Panc1 (cell line): ENCODE results near the gene SEC31A. TPM values are rescaled to one million over a fixed set of nuclear protein-coding genes. Genes with fewer than 3 reads are reported as not detected.
A peak's percentile ranks its signal among the peaks of the same experiment; 100 is the strongest.

Experiments
- ATAC-seq: fragments of 200-7000 bp; cut with Tn5 transposase; 2 replicates; pipeline ENCODE4 v1.9.1; 2020; ENCODE audit warnings: mild to moderate bottlenecking, moderate library complexity
- BruUV-seq: library from RNA; stranded (reverse); fragments of 400-500 nt; replicated peaks from 2 replicates; lab custom pipeline; 2021; lab: Mats Ljungman, UMichigan
- CTCF ChIA-PET: fragments of 300-600 bp; sonication (Branson Sonifier 250); formaldehyde crosslinking; loops from one replicate; lab custom pipeline; 2022; ENCODE audit warnings: antibody characterized with exemption; lab: Charles Lee
- POLR2A ChIA-PET: fragments of 300-600 bp; sonication (Branson Sonifier 250); formaldehyde crosslinking; loops from one replicate; lab custom pipeline; 2022; ENCODE audit warnings: antibody characterized with exemption; lab: Charles Lee
- DNase-seq: peaks from one replicate; pipeline ENCODE4 v3.0.0-alpha.2; 2010; ENCODE audit warnings: low read depth, low spot score
- H3K27ac ChIP-seq: 2 replicates; pipeline ENCODE4 v1.5.1; 2011; ENCODE audit warnings: mild to moderate bottlenecking, low read length, inconsistent platforms
- H3K27me3 ChIP-seq: fragments of 200-500 bp; sonication (Bioruptor generic); 2 replicates; pipeline ENCODE4 v1.6.0; 2014; ENCODE audit warnings: low read length, inconsistent platforms; ENCODE audit not compliant: control insufficient read depth, insufficient read depth
- H3K36me3 ChIP-seq: fragments of 200-500 bp; sonication (Bioruptor generic); 2 replicates; pipeline ENCODE4 v1.5.1; 2014; ENCODE audit warnings: inconsistent platforms, mild to moderate bottlenecking, low read length, moderate library complexity; ENCODE audit not compliant: control insufficient read depth, insufficient read depth
- H3K4me1 ChIP-seq: 2 replicates; pipeline ENCODE4 v1.5.1; 2011; ENCODE audit warnings: inconsistent platforms, mild to moderate bottlenecking, low read length, moderate library complexity; ENCODE audit not compliant: control insufficient read depth, insufficient read depth
- H3K4me3 ChIP-seq, 2 experiments: 2 replicates each; pipeline ENCODE4 v1.5.1; 2011 to 2012; ENCODE audit warnings: low read depth in 2 of 2, low read length in 2 of 2, mild to moderate bottlenecking in 2 of 2, inconsistent platforms in 1 of 2, moderate library complexity in 1 of 2
- H3K9me3 ChIP-seq: fragments of 200-500 bp; sonication (Bioruptor generic); 2 replicates; pipeline ENCODE4 v1.5.1; 2014; ENCODE audit warnings: low read depth, mild to moderate bottlenecking, inconsistent platforms, low read length, moderate library complexity; ENCODE audit not compliant: control insufficient read depth, insufficient read depth
- POLR2AphosphoS5 ChIP-seq: IDR thresholded peaks from 2 replicates; pipeline ENCODE4 v1.6.1; 2012; ENCODE audit warnings: mild to moderate bottlenecking, low read depth, low read length, moderate library complexity
- SIN3A ChIP-seq: IDR thresholded peaks from 2 replicates; pipeline ENCODE4 v1.6.1; 2012; ENCODE audit warnings: low read depth, mild to moderate bottlenecking, low read length, moderate library complexity, borderline replicate concordance; ENCODE audit not compliant: insufficient read depth
- TCF7L2 ChIP-seq: IDR thresholded peaks from 2 replicates; pipeline ENCODE4 v1.6.1; 2011; ENCODE audit warnings: mild to moderate bottlenecking, low read depth, low read length, inconsistent platforms
- in situ Hi-C: cut with HindIII; loops from 2 replicates; pipeline ENCODE4 v1.10.0; 2016; ENCODE audit warnings: low sequenced_read_pairs, low pct_unique_long_range_greater_than_20kb
- intact Hi-C: fragments of 100-400 bp; cut with micrococcal nuclease; formaldehyde crosslinking; loops from one replicate; pipeline ENCODE4 v1.10.0; 2022; ENCODE audit not compliant: unreplicated experiment
- total RNA-seq: library from RNA; stranded (reverse); gene quantifications from one replicate; pipeline ENCODE4 v1.2.1, GENCODE V29; 2021; ENCODE audit not compliant: unreplicated experiment
- TF ChIP-seq, protein P1 (sequence below): fragments of 450-650 bp; IDR thresholded peaks from 2 replicates; pipeline ENCODE4 v1.5.1; 2017; ENCODE audit warnings: mild to moderate bottlenecking
- TF ChIP-seq, protein P2 (sequence below), 2 experiments: IDR thresholded peaks; 2 replicates each; pipeline ENCODE4 v1.6.1; 2011 to 2012; ENCODE audit warnings: low read depth in 2 of 2, control low read depth in 1 of 2, low read length in 1 of 2, mild to moderate bottlenecking in 1 of 2, moderate library complexity in 1 of 2; ENCODE audit not compliant: insufficient read depth in 1 of 2

SEC31A gene
- total RNA-seq, 1 experiment from 2014 or later, result 107 TPM

DNA sequence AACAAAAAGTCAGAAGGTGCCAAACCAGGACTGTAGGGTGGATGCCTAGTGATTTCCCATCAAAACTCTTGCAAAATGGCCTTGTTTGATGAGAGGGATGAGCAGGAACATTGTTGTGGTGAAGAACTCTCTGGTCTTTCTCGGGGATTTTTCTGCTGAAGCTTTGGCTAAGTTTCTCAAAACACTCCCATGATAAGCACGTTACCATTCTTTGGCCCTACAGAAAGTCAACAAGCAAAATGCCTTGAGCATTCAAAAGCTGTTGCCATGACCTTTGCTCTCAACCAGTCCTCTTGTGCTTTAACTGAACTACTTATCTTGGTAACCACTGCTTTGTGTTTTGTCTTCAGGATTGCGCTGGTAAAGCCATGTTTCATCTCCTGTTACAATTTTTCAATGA, 3.0 kb upstream of the SEC31A start:
- Histone ChIP-seq H3K9me3 (no peaks in the 10 kb centered on the region), H3K36me3 (peaks cover 13% of the 10 kb centered on the region), H3K4me3 (no peak overlapping the region), H3K27me3 (no peaks in the 10 kb centered on the region), H3K27ac (no peak overlapping the region), H3K4me1 (peaks cover 16% of the 10 kb centered on the region)
- ChIA-PET CTCF (no interaction called here), POLR2A (interaction anchor here (0.6 kb wide), 1 partner anchor 166 kb away, joined by 3 read pairs; no protein-coding TSS in a partner anchor)
- ATAC-seq (no peak), DNase-seq (no peak)
- TF ChIP-seq, protein P1, sequence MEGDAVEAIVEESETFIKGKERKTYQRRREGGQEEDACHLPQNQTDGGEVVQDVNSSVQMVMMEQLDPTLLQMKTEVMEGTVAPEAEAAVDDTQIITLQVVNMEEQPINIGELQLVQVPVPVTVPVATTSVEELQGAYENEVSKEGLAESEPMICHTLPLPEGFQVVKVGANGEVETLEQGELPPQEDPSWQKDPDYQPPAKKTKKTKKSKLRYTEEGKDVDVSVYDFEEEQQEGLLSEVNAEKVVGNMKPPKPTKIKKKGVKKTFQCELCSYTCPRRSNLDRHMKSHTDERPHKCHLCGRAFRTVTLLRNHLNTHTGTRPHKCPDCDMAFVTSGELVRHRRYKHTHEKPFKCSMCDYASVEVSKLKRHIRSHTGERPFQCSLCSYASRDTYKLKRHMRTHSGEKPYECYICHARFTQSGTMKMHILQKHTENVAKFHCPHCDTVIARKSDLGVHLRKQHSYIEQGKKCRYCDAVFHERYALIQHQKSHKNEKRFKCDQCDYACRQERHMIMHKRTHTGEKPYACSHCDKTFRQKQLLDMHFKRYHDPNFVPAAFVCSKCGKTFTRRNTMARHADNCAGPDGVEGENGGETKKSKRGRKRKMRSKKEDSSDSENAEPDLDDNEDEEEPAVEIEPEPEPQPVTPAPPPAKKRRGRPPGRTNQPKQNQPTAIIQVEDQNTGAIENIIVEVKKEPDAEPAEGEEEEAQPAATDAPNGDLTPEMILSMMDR, result no peak
- TF ChIP-seq SIN3A (no peak), TCF7L2 (no peak), POLR2AphosphoS5 (no peak)
- TF ChIP-seq, protein P2, sequence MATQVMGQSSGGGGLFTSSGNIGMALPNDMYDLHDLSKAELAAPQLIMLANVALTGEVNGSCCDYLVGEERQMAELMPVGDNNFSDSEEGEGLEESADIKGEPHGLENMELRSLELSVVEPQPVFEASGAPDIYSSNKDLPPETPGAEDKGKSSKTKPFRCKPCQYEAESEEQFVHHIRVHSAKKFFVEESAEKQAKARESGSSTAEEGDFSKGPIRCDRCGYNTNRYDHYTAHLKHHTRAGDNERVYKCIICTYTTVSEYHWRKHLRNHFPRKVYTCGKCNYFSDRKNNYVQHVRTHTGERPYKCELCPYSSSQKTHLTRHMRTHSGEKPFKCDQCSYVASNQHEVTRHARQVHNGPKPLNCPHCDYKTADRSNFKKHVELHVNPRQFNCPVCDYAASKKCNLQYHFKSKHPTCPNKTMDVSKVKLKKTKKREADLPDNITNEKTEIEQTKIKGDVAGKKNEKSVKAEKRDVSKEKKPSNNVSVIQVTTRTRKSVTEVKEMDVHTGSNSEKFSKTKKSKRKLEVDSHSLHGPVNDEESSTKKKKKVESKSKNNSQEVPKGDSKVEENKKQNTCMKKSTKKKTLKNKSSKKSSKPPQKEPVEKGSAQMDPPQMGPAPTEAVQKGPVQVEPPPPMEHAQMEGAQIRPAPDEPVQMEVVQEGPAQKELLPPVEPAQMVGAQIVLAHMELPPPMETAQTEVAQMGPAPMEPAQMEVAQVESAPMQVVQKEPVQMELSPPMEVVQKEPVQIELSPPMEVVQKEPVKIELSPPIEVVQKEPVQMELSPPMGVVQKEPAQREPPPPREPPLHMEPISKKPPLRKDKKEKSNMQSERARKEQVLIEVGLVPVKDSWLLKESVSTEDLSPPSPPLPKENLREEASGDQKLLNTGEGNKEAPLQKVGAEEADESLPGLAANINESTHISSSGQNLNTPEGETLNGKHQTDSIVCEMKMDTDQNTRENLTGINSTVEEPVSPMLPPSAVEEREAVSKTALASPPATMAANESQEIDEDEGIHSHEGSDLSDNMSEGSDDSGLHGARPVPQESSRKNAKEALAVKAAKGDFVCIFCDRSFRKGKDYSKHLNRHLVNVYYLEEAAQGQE (IDR thresholded peaks at IDR 0.05; ENCODE audit: insufficient read depth in 1 of 2, low read depth in 2 of 2, low read length in 1 of 2), result no peak
- BruUV-seq, result no TSS peak
- in situ Hi-C loops, result no loop called here
- intact Hi-C loops, result loop anchor here (10.0 kb wide), 1 partner anchor 661 kb away; no protein-coding TSS in a partner anchor

DNA sequence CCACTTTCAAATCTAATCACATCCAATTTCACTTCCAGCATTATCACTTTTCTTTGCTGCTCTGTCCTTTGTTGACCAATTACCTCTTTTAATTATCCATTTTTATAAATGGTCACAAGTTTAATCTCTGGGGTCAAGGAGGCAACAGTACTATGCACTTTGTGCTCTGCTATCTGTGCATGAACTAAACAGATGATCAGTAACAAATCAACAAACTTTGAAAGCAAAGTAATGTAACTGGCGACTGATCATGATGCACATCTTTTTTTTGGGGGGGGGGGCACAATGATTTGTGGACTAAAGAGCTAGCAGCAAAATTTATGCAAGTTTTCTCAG, 1.5 kb upstream of the SEC31A start:
- H3K36me3 ChIP-seq, result peaks cover 13% of the 10 kb centered on the region
- H3K4me1 ChIP-seq, result peaks cover 16% of the 10 kb centered on the region
- ChIA-PET POLR2A (no interaction called here), CTCF (no interaction called here)
- H3K27me3 ChIP-seq, result no peaks in the 10 kb centered on the region
- DNase-seq (no peak), ATAC-seq (no peak)
- in situ Hi-C loops (no loop called here), intact Hi-C loops (loop anchor here (10.0 kb wide), 1 partner anchor 662 kb away; no protein-coding TSS in a partner anchor)
- no TSS peak for BruUV-seq
- TF ChIP-seq, protein P1, result no peak
- TF ChIP-seq, protein P2 (IDR thresholded peaks at IDR 0.05; ENCODE audit: insufficient read depth in 1 of 2, low read depth in 2 of 2, low read length in 1 of 2), result no peak
- no peak for TF ChIP-seq TCF7L2
- no peak for TF ChIP-seq POLR2AphosphoS5
- TF ChIP-seq SIN3A, result no peak
- H3K4me3 ChIP-seq, result no peak overlapping the region
- peak overlapping the region; percentile 93 for H3K27ac ChIP-seq
- no peaks in the 10 kb centered on the region for H3K9me3 ChIP-seq
